ENCODE measurements around the gene AADACL4. TPM values are rescaled to one million over a fixed set of nuclear protein-coding genes. Genes with fewer than 3 reads are reported as not detected.

Gene AADACL4
- total and polyA plus RNA-seq, 2 of the 8 experiments (the other 6 are each of a cell fraction or from before 2014, with no cell fraction given), result 0.08 TPM; not detected in 1

DNA sequence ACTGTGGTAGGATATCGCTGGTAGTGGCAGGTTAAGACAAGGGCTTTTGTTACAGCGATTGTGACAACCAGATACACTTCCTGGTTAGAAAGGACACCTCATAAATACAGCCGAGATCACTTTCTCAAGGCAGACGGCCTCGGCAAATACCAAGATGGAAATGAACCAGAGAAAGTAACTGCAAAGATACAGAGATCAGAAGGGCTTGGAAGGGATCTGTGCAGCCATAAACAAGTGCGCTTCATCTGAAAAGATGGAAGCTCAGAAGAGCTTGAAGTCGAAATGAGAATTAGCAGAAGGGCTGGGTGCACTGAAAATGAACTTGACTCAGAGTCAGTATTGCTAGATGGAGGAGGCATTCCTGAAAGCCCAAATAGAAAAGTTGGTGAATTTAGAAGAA, 32.9 kb upstream of the AADACL4 start:
- Histone ChIP-seq H3K27me3 (replicated peaks in 1 of 4; ENCODE audit: control insufficient read depth in 3 of 4, extremely low read depth in 1 of 4, insufficient read depth in 3 of 4, low read length in 3 of 4) (no peaks in the 10 kb centered on the region; a peak in 1 of 7 replicates), H3K4ac (replicated peaks; ENCODE audit: insufficient read length, low read depth, low read length) (no peak overlapping the region), H3K14ac (ENCODE audit: insufficient read length) (no peak overlapping the region), H3K23me2 (ENCODE audit: low read depth, low read length) (peaks cover 3% of the 10 kb centered on the region; the same call in 1 of the 2 replicates), H3K79me1 (ENCODE audit: low read depth, low read length) (peaks cover 25% of the 10 kb centered on the region), H3K23ac (ENCODE audit: insufficient read length) (no peak overlapping the region), H2BK5ac (ENCODE audit: low read depth, low read length) (no peak overlapping the region), H3K56ac (replicated peaks; ENCODE audit: insufficient read length, low read depth, low read length) (no peak overlapping the region), H2AK5ac (ENCODE audit: low read depth, low read length) (no peak overlapping the region), H3K4me1 (replicated peaks in 1 of 4; ENCODE audit: control insufficient read depth in 3 of 4, insufficient read depth in 4 of 4, low read length in 3 of 4) (peaks cover 2 to 10% (median 4%) of the 10 kb centered on the region in 4 experiments; a peak in 5 of 7 replicates), H3K9ac (replicated peaks in 1 of 4; ENCODE audit: extremely low read depth in 1 of 4, low read depth in 3 of 4, low read length in 3 of 4) (no peak overlapping the region), H2BK120ac (replicated peaks; ENCODE audit: low read depth, low read length) (no peak overlapping the region), H3K9me3 (ENCODE audit: insufficient read depth in 2 of 2, low read depth in 1 of 2, low read length in 1 of 2) (peaks cover 0 to 2% of the 10 kb centered on the region in 2 experiments; a peak in 1 of 4 replicates), H3K4me2 (ENCODE audit: insufficient read depth in 1 of 2, low read depth in 2 of 2, low read length in 2 of 2) (no peak overlapping the region), H2BK15ac (ENCODE audit: low read length) (no peak overlapping the region), H2BK12ac (ENCODE audit: low read depth, low read length) (no peak overlapping the region), H3K18ac (ENCODE audit: extremely low read depth, low read length) (no peak overlapping the region), H4K5ac (ENCODE audit: insufficient read length, low read depth, low read length) (no peak overlapping the region), H2AFZ (ENCODE audit: low read length) (no peak overlapping the region), H4K8ac (ENCODE audit: extremely low read depth, insufficient read depth, low read length) (no peak overlapping the region), H3K27ac (ENCODE audit: low read depth, low read length) (no peak overlapping the region), H2BK20ac (ENCODE audit: low read length) (no peak overlapping the region), H4K91ac (replicated peaks; ENCODE audit: insufficient read length, low read length) (no peak overlapping the region), H3K79me2 (ENCODE audit: control insufficient read depth in 1 of 2, insufficient read depth in 2 of 2, low read length in 2 of 2) (peaks cover 25 to 83% of the 10 kb centered on the region in 2 experiments), H3K4me3 (ENCODE audit: extremely low read depth in 1 of 4, insufficient read depth in 2 of 4, low read depth in 3 of 4, low read length in 4 of 4) (no peak overlapping the region), H3K36me3 (ENCODE audit: control insufficient read depth in 2 of 4, insufficient read depth in 4 of 4, low read length in 3 of 4) (peaks cover 3 to 41% (median 5%) of the 10 kb centered on the region in 4 experiments; a peak in 6 of 8 replicates), H4K20me1 (replicated peaks in 1 of 2; ENCODE audit: control insufficient read depth in 1 of 2, insufficient read depth in 2 of 2, low read length in 2 of 2) (peaks cover 1 to 20% of the 10 kb centered on the region in 2 experiments)
- TF ChIP-seq YY1 (IDR thresholded peaks at IDR 0.05; ENCODE audit: low read depth, low read length) (no peak), EP300 (IDR thresholded peaks at IDR 0.05; ENCODE audit: borderline replicate concordance in 1 of 2, low read depth in 2 of 2, low read length in 2 of 2) (no peak), HDAC6 (IDR thresholded peaks at IDR 0.05; ENCODE audit: low read depth, low read length) (no peak), SAP30 (IDR thresholded peaks at IDR 0.05; ENCODE audit: insufficient read depth, insufficient replicate concordance, low read length) (no peak), BACH1 (IDR thresholded peaks at IDR 0.05; ENCODE audit: low read length) (no peak), TAF7 (optimal IDR thresholded peaks at IDR 0.05; ENCODE audit: borderline replicate concordance, low read depth, low read length) (no peak), RBBP5 (IDR thresholded peaks at IDR 0.05; ENCODE audit: borderline replicate concordance, low read depth, low read length) (no peak), POLR2A (IDR thresholded peaks at IDR 0.05; ENCODE audit: control extremely low read depth in 1 of 2, low read depth in 2 of 2, low read length in 2 of 2) (no peak), POLR2AphosphoS5 (IDR thresholded peaks at IDR 0.05; ENCODE audit: low read depth, low read length) (no peak), MAFK (IDR thresholded peaks at IDR 0.05; ENCODE audit: low read depth, low read length) (no peak), TCF12 (IDR thresholded peaks at IDR 0.05; ENCODE audit: low read depth, low read length) (no peak), TAF1 (IDR thresholded peaks at IDR 0.05; ENCODE audit: low read depth, low read length) (no peak)
- TF ChIP-seq, protein P1, sequence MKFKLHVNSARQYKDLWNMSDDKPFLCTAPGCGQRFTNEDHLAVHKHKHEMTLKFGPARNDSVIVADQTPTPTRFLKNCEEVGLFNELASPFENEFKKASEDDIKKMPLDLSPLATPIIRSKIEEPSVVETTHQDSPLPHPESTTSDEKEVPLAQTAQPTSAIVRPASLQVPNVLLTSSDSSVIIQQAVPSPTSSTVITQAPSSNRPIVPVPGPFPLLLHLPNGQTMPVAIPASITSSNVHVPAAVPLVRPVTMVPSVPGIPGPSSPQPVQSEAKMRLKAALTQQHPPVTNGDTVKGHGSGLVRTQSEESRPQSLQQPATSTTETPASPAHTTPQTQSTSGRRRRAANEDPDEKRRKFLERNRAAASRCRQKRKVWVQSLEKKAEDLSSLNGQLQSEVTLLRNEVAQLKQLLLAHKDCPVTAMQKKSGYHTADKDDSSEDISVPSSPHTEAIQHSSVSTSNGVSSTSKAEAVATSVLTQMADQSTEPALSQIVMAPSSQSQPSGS (IDR thresholded peaks at IDR 0.05; ENCODE audit: low read length), result no peak
- CTCF ChIA-PET (ENCODE audit: partially characterized antibody), result interaction anchor here (0.7 to 2.7 kb wide), 3 partner anchors 9 to 12 kb away, joined by 3 to 17 read pairs (median 5); no protein-coding TSS in a partner anchor
- WGBS, 2 experiments (ENCODE audit: extremely low coverage in 1 of 2, insufficient coverage in 1 of 2, insufficient read length in 1 of 2, insufficient replicate concordance in 2 of 2, low coverage in 1 of 2, low lambda C conversion rate in 2 of 2, missing lambda C conversion rate in 1 of 2), result 90% methylated on average over 7 of the region's 7 CpGs; no CpG with 5 or more reads in 1 of the 2 experiments
- DNase-seq (ENCODE audit: low read depth in 1 of 2, low spot score in 2 of 2) (no peak), FAIRE-seq (no peak)
- POLR2A ChIA-PET (ENCODE audit: partially characterized antibody), result interaction anchor here (1.3 to 11.4 kb wide), 3 partner anchors 10 to 18 kb away, joined by 3 to 107 read pairs (median 5); no protein-coding TSS in a partner anchor

Measured in H1 (cell line).